ENCODE data around the gene HERPUD2. TPM values are rescaled to one million over a fixed set of nuclear protein-coding genes. Genes with fewer than 3 reads are reported as not detected.

Gene HERPUD2
- total and polyA plus RNA-seq, 2 of the 4 experiments (the other 2 are of a cell fraction) = 22.2 to 27.2 TPM

DNA sequence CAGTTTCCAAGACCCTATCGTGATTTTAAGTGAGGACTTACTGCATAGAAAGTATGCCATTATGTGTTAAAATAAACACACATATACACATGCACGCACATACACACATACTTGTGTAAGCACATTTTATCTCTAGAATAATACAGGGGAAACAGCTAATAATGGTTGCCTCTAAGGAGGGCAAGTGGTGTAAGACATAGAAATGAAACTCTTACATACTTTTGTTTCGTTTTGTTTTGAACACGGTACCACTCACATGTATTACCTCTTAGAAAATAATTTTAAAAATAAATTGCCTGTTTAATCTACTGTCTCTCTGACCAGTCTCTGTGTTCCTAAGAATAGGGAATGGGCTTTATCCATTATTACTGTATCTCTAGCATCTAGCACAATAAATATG, 49.2 kb downstream of the HERPUD2 start:
- no peak overlapping the region for H3K9ac ChIP-seq (ENCODE audit: low read depth, low read length)
- no peak overlapping the region for H3K4ac ChIP-seq (ENCODE audit: low read depth, low read length)
- peaks cover 3% of the 10 kb centered on the region; the same call in 1 of the 2 replicates for H3K9me1 ChIP-seq (ENCODE audit: insufficient read depth, low read length)
- no peaks in the 10 kb centered on the region for H3K27me3 ChIP-seq (ENCODE audit: control insufficient read depth, insufficient read depth, low read length)
- no peak for ATAC-seq (ENCODE audit: low read depth)
- no peak for TF ChIP-seq RAD21 (IDR thresholded peaks at IDR 0.05; ENCODE audit: low read length)
- TF ChIP-seq RCOR1 (IDR thresholded peaks at IDR 0.05; ENCODE audit: insufficient replicate concordance, low read length) = no peak
- intact Hi-C loops (cut with micrococcal nuclease) = loop anchor here (5.0 kb wide), 2 partner anchors 47 to 157 kb away; partner anchors contain the start of gene SEPTIN7
- no peak overlapping the region for H2AK5ac ChIP-seq (ENCODE audit: low read depth, low read length)
- no CpG with 5 or more reads among the region's 4 CpGs for WGBS, 2 experiments (ENCODE audit: extremely low coverage in 2 of 2, insufficient read length in 1 of 2)
- H4K20me1 ChIP-seq (ENCODE audit: insufficient read depth, low read length) = peaks cover 12% of the 10 kb centered on the region; the same call in 1 of the 2 replicates
- no peak overlapping the region for H3K18ac ChIP-seq (ENCODE audit: low read depth, low read length)
- H3K4me3 ChIP-seq (ENCODE audit: insufficient read depth, low read depth, low read length) = no peak overlapping the region
- H3K9me3 ChIP-seq (ENCODE audit: control insufficient read depth, insufficient read depth, low read length) = no peaks in the 10 kb centered on the region
- no peak overlapping the region for H3K27ac ChIP-seq (ENCODE audit: insufficient read depth, low read length)
- no peak overlapping the region for H4K8ac ChIP-seq (ENCODE audit: low read depth in 2 of 2, low read length in 2 of 2)
- peaks cover 16 to 40% of the 10 kb centered on the region in 2 experiments for H3K79me1 ChIP-seq (ENCODE audit: low read depth in 1 of 2, low read length in 2 of 2)
- H3K4me2 ChIP-seq (ENCODE audit: low read depth, low read length) = no peak overlapping the region
- no peak overlapping the region for H2AFZ ChIP-seq (replicated peaks; ENCODE audit: low read length, poor library complexity)
- H3K14ac ChIP-seq (replicated peaks; ENCODE audit: low read depth, low read length) = no peak overlapping the region
- H2BK15ac ChIP-seq (ENCODE audit: low read depth, low read length) = no peak overlapping the region
- H2BK5ac ChIP-seq (ENCODE audit: low read depth, low read length, poor library complexity, severe bottlenecking) = no peak overlapping the region
- in situ Hi-C loops (cut with MboI; ENCODE audit: low sequenced_read_pairs) = no loop called here
- no peak overlapping the region for H2BK20ac ChIP-seq (ENCODE audit: low read depth, low read length)
- H4K91ac ChIP-seq (ENCODE audit: insufficient read depth, low read depth, low read length) = no peak overlapping the region
- ChIA-PET POLR2A (ENCODE audit: unreplicated experiment) (no interaction called here), CTCF (no interaction called here)
- dilution Hi-C loops (cut with HindIII; ENCODE audit: low sequenced_read_pairs, unreplicated experiment) = no loop called here
- H2AK9ac ChIP-seq (replicated peaks; ENCODE audit: low read depth, low read length, poor library complexity) = no peak overlapping the region
- no peak overlapping the region for H4K5ac ChIP-seq (ENCODE audit: low read depth, low read length)
- peaks cover 1% of the 10 kb centered on the region; the same call in 1 of the 2 replicates for H3K36me3 ChIP-seq (ENCODE audit: control insufficient read depth, insufficient read depth, low read length)
- H3K4me1 ChIP-seq (ENCODE audit: control insufficient read depth, insufficient read depth, low read length) = peaks cover 3% of the 10 kb centered on the region; the same call in 1 of the 2 replicates
- DNase-seq = no peak
- H2BK120ac ChIP-seq (ENCODE audit: low read depth, low read length) = no peak overlapping the region
- no peak overlapping the region for H3K23ac ChIP-seq (ENCODE audit: low read depth, low read length)
- no TSS peak for BruUV-seq (replicated peaks)
- H3K56ac ChIP-seq (ENCODE audit: extremely low read depth, insufficient read depth, low read length) = no peak overlapping the region
